Transverse colon (tissue), 4 donors: ENCODE measurements around the gene RGMA.

ENCODE experiments used
- CTCF ChIP-seq, 5 experiments: fragments of 200-600 bp in 3 of 5; fragments of 450-650 bp in 2 of 5; sonication (generic) in 3 of 5; IDR thresholded peaks; 1 replicate in 2 of 5; 2 replicates in 3 of 5; pipeline ENCODE4 v1.5.1; 2016 to 2017; ENCODE audit warnings: antibody characterized with exemption in 5 of 5, inconsistent platforms in 3 of 5, mild to moderate bottlenecking in 2 of 5, moderate library complexity in 1 of 5
- POLR2A ChIP-seq: fragments of 450-650 bp; IDR thresholded peaks from one replicate; pipeline ENCODE4 v1.6.1; 2016; ENCODE audit warnings: antibody characterized with exemption, mild to moderate bottlenecking, moderate library complexity
- POLR2AphosphoS5 ChIP-seq, 3 donors: sonication (generic); formaldehyde crosslinking; IDR thresholded peaks; one replicate each; pipeline ENCODE4 v1.6.1; 2016; ENCODE audit warnings: antibody characterized with exemption in 3 of 3

GRCh38 chr15:93057618-93058017 lies 31.4 kb downstream of the RGMA start:
- TF ChIP-seq POLR2A (no peak), POLR2AphosphoS5 (IDR thresholded peaks at IDR 0.05) (no peak), CTCF (IDR thresholded peaks at IDR 0.05) (no peak)
